Trophoblast cell (in vitro differentiated cells and primary cell): ENCODE data around the gene SAMD4B.

Experiments
- DNase-seq, 2 donors: peaks; one replicate each; pipeline ENCODE4 v3.0.0-alpha.2; 2016
- H2AFZ ChIP-seq: 2 replicates; pipeline ENCODE4 v1.6.1; 2013; ENCODE audit warnings: low read length, moderate library complexity, mild to moderate bottlenecking; ENCODE audit not compliant: insufficient read depth, poor library complexity
- H2AK5ac ChIP-seq: 2 replicates; pipeline ENCODE4 v1.6.1; 2013; ENCODE audit warnings: mild to moderate bottlenecking, low read length
- H2BK120ac ChIP-seq: 2 replicates; pipeline ENCODE4 v1.6.1; 2013; ENCODE audit warnings: low read length, mild to moderate bottlenecking, moderate library complexity; ENCODE audit not compliant: insufficient read depth, poor library complexity
- H2BK12ac ChIP-seq: 2 replicates; pipeline ENCODE4 v1.6.1; 2013; ENCODE audit warnings: mild to moderate bottlenecking, low read length, moderate library complexity
- H2BK5ac ChIP-seq: 2 replicates; pipeline ENCODE4 v1.6.1; 2013; ENCODE audit warnings: low read length, low read depth, moderate library complexity, mild to moderate bottlenecking; ENCODE audit not compliant: poor library complexity
- H3K14ac ChIP-seq: 2 replicates; pipeline ENCODE4 v1.6.1; 2013; ENCODE audit warnings: mild to moderate bottlenecking, low read length
- H3K18ac ChIP-seq: 2 replicates; pipeline ENCODE4 v1.6.1; 2013; ENCODE audit warnings: mild to moderate bottlenecking, low read length
- H3K23ac ChIP-seq: 2 replicates; pipeline ENCODE4 v1.6.1; 2013; ENCODE audit warnings: low read length
- H3K27ac ChIP-seq: 2 replicates; pipeline ENCODE4 v1.5.1; 2013; ENCODE audit warnings: low read depth, mild to moderate bottlenecking, inconsistent platforms, low read length, moderate library complexity
- H3K27me3 ChIP-seq: 2 replicates; pipeline ENCODE4 v1.6.1; 2013; ENCODE audit warnings: inconsistent platforms, mild to moderate bottlenecking, low read length, moderate library complexity; ENCODE audit not compliant: insufficient read depth
- H3K36me3 ChIP-seq, 2 experiments: 1 replicate in 1 of 2; 2 replicates in 1 of 2; pipeline ENCODE4 v1.6.1; 2013; ENCODE audit warnings: low read length in 2 of 2, mild to moderate bottlenecking in 2 of 2, moderate library complexity in 1 of 2; ENCODE audit not compliant: insufficient read depth in 2 of 2, control insufficient read depth in 1 of 2
- H3K4ac ChIP-seq: 2 replicates; pipeline ENCODE4 v1.6.1; 2013; ENCODE audit warnings: low read depth, mild to moderate bottlenecking, low read length, moderate library complexity
- H3K4me1 ChIP-seq, 2 experiments: 1 replicate in 1 of 2; 2 replicates in 1 of 2; pipeline ENCODE4 v1.6.1; 2013; ENCODE audit warnings: low read length in 2 of 2, mild to moderate bottlenecking in 2 of 2, moderate library complexity in 1 of 2; ENCODE audit not compliant: insufficient read depth in 2 of 2, control insufficient read depth in 1 of 2
- H3K4me2 ChIP-seq: 2 replicates; pipeline ENCODE4 v1.6.1; 2013; ENCODE audit warnings: inconsistent platforms, mild to moderate bottlenecking, low read length, moderate library complexity
- H3K4me3 ChIP-seq: 2 replicates; pipeline ENCODE4 v1.5.1; 2013; ENCODE audit warnings: mild to moderate bottlenecking, low read depth, low read length, inconsistent platforms
- H3K79me1 ChIP-seq: one replicate; pipeline ENCODE4 v1.6.1; 2013; ENCODE audit warnings: low read length
- H3K79me2 ChIP-seq: 2 replicates; pipeline ENCODE4 v1.6.1; 2013; ENCODE audit warnings: low read length, mild to moderate bottlenecking; ENCODE audit not compliant: control insufficient read depth, insufficient read depth, poor library complexity
- H3K9ac ChIP-seq: 2 replicates; pipeline ENCODE4 v1.6.1; 2013; ENCODE audit warnings: mild to moderate bottlenecking, low read length
- H3K9me3 ChIP-seq: 2 replicates; pipeline ENCODE4 v1.6.1; 2013; ENCODE audit warnings: low read depth, mild to moderate bottlenecking, control low read depth, inconsistent platforms, low read length; ENCODE audit not compliant: insufficient read depth
- H4K12ac ChIP-seq: 2 replicates; pipeline ENCODE4 v1.6.1; 2013; ENCODE audit warnings: low read depth, mild to moderate bottlenecking, low read length, moderate library complexity
- H4K8ac ChIP-seq: 2 replicates; pipeline ENCODE4 v1.6.1; 2013; ENCODE audit warnings: low read depth, mild to moderate bottlenecking, low read length, moderate library complexity
- H4K91ac ChIP-seq: one replicate; pipeline ENCODE4 v1.6.1; 2013; ENCODE audit warnings: low read depth, mild to moderate bottlenecking, low read length, moderate library complexity
- WGBS: extraction: QIAGEN DNeasy Blood & Tissue Kit; methylation state at CpG from one replicate; pipeline ENCODE4 v1.1.7; 2013; ENCODE audit warnings: missing lambda C conversion rate; ENCODE audit not compliant: insufficient read length, insufficient coverage; ENCODE audit errors: extremely low coverage; 5-methylcytosine and 5-hydroxymethylcytosine counted together

The SAMD4B gene

DNA sequence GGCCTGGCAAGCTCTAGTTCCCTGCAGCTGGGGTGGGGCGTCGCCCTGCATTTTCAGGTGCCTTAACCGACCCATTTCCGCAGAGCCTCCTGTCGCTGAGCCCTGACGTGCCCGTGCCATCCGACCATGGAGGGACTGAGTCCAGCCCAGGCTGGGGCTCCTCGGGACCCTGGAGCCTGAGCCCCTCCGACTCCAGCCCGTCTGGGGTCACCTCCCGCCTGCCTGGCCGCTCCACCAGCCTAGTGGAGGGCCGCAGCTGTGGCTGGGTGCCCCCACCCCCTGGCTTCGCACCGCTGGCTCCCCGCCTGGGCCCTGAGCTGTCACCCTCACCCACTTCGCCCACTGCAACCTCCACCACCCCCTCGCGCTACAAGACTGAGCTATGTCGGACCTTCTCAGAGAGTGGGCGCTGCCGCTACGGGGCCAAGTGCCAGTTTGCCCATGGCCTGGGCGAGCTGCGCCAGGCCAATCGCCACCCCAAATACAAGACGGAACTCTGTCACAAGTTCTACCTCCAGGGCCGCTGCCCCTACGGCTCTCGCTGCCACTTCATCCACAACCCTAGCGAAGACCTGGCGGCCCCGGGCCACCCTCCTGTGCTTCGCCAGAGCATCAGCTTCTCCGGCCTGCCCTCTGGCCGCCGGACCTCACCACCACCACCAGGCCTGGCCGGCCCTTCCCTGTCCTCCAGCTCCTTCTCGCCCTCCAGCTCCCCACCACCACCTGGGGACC lies 65.6 kb downstream of the SAMD4B start:
- no CpG with 5 or more reads among the region's 40 CpGs for WGBS
- Histone ChIP-seq H3K36me3 (peaks cover 12 to 13% of the 10 kb centered on the region in 2 experiments), H2AFZ (peak overlapping the region; percentile 19), H2AK5ac (peak overlapping the region; percentile 95), H3K9me3 (no peaks in the 10 kb centered on the region), H3K27me3 (no peaks in the 10 kb centered on the region), H3K4me2 (peak overlapping the region; percentile 81), H4K12ac (peak overlapping the region; percentile 58), H3K18ac (peak overlapping the region; percentile 25), H2BK120ac (peak overlapping the region; percentile 28), H3K4me3 (peak overlapping the region; percentile 96), H4K91ac (peak overlapping the region; percentile 93), H2BK12ac (peak overlapping the region; percentile 25), H3K79me1 (peaks cover 44% of the 10 kb centered on the region), H3K9ac (peak overlapping the region; percentile 97), H3K4ac (peak overlapping the region; percentile 100), H3K27ac (peak overlapping the region; percentile 94), H3K14ac (peak overlapping the region; percentile 50), H3K79me2 (peaks cover 36% of the 10 kb centered on the region), H3K4me1 (peaks cover 24 to 40% of the 10 kb centered on the region in 2 experiments), H4K8ac (peak overlapping the region; percentile 43), H2BK5ac (peak overlapping the region; percentile 90), H3K23ac (no peak overlapping the region)
- peak in 1 of 2 donors; percentile 38 for DNase-seq

DNA sequence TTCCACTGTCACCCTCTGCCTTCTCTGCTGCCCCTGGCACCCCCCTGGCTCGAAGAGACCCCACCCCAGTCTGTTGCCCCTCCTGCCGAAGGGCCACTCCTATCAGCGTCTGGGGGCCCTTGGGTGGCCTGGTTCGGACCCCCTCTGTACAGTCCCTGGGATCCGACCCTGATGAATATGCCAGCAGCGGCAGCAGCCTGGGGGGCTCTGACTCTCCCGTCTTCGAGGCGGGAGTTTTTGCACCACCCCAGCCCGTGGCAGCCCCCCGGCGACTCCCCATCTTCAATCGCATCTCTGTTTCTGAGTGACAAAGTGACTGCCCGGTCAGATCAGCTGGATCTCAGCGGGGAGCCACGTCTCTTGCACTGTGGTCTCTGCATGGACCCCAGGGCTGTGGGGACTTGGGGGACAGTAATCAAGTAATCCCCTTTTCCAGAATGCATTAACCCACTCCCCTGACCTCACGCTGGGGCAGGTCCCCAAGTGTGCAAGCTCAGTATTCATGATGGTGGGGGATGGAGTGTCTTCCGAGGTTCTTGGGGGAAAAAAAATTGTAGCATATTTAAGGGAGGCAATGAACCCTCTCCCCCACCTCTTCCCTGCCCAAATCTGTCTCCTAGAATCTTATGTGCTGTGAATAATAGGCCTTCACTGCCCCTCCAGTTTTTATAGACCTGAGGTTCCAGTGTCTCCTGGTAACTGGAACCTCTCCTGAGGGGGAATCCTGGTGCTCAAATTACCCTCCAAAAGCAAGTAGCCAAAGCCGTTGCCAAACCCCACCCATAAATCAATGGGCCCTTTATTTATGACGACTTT lies 66.4 kb downstream of the SAMD4B start:
- peaks cover 38% of the 10 kb centered on the region for H3K79me2 ChIP-seq
- H4K8ac ChIP-seq: peak overlapping the region; percentile 11
- H2BK120ac ChIP-seq: no peak overlapping the region
- no peaks in the 10 kb centered on the region for H3K27me3 ChIP-seq
- H3K18ac ChIP-seq: peak overlapping the region; percentile 20
- peak overlapping the region; percentile 29 for H3K27ac ChIP-seq
- peaks cover 42% of the 10 kb centered on the region for H3K79me1 ChIP-seq
- peaks cover 12 to 13% of the 10 kb centered on the region in 2 experiments for H3K36me3 ChIP-seq
- H3K4me3 ChIP-seq: peak overlapping the region; percentile 96
- DNase-seq: peak in 1 of 2 donors; percentile 48
- H3K23ac ChIP-seq: no peak overlapping the region
- H3K4me1 ChIP-seq: peaks cover 20 to 34% of the 10 kb centered on the region in 2 experiments
- H3K9ac ChIP-seq: peak overlapping the region; percentile 37
- peak overlapping the region; percentile 81 for H3K4me2 ChIP-seq
- peak overlapping the region; percentile 23 for H2BK12ac ChIP-seq
- H3K4ac ChIP-seq: peak overlapping the region; percentile 100
- H4K12ac ChIP-seq: no peak overlapping the region
- H3K9me3 ChIP-seq: no peaks in the 10 kb centered on the region
- no CpG with 5 or more reads among the region's 20 CpGs for WGBS
- peak overlapping the region; percentile 45 for H4K91ac ChIP-seq
- peak overlapping the region; percentile 24 for H2AK5ac ChIP-seq
- H2BK5ac ChIP-seq: peak overlapping the region; percentile 47
- no peak overlapping the region for H2AFZ ChIP-seq
- H3K14ac ChIP-seq: peak overlapping the region; percentile 47

DNA sequence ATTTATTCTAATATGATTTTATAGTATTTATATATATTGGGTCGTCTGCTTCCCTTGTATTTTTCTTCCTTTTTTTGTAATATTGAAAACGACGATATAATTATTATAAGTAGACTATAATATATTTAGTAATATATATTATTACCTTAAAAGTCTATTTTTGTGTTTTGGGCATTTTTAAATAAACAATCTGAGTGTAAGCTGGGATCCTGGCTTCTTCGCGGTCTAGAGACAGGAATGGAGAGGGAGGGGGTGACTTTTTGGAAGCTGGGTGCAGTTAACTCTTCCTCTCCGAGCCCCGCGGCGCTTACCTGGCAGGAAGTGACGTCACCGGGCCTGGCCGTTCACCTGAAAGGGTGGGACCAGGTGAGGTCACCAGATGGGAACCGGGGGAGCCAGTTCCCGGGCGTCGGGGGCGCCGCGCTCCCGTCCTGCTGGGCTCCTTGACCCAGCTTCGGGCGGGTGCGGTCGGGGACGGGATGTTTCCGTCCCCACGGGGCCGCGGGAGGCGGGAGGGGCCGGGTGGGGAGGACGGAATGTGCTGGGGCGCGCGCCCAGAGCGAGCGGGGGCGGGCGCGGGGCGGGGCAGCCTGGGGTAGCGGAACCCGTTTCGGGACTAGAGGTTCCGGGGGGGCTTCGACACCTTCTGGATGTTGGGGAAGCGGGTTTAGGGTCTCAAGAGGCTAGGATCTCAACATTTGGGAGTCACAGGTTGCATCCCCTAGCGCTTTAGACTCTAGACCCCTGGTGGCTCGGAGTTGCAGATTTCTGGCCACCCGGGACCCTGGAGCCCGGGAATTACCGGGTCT lies 67.2 kb downstream of the SAMD4B start:
- peaks cover 44% of the 10 kb centered on the region for H3K79me2 ChIP-seq
- peak overlapping the region; percentile 65 for H3K4me3 ChIP-seq
- H3K79me1 ChIP-seq: peaks cover 42% of the 10 kb centered on the region
- peak overlapping the region; percentile 91 for H3K9ac ChIP-seq
- no CpG with 5 or more reads among the region's 52 CpGs for WGBS
- H3K18ac ChIP-seq: peak overlapping the region; percentile 64
- peak overlapping the region; percentile 93 for H4K8ac ChIP-seq
- peak overlapping the region; percentile 96 for H2BK120ac ChIP-seq
- H4K91ac ChIP-seq: peak overlapping the region; percentile 97
- no peaks in the 10 kb centered on the region for H3K27me3 ChIP-seq
- peaks cover 12 to 13% of the 10 kb centered on the region in 2 experiments for H3K36me3 ChIP-seq
- peak overlapping the region; percentile 83 for H4K12ac ChIP-seq
- H3K27ac ChIP-seq: peak overlapping the region; percentile 98
- H2AFZ ChIP-seq: peak overlapping the region; percentile 20
- H3K4ac ChIP-seq: peak overlapping the region; percentile 28
- no peak overlapping the region for H3K23ac ChIP-seq
- H3K9me3 ChIP-seq: no peaks in the 10 kb centered on the region
- peak overlapping the region; percentile 91 for H2AK5ac ChIP-seq
- H3K4me1 ChIP-seq: peaks cover 23 to 31% of the 10 kb centered on the region in 2 experiments
- peak overlapping the region; percentile 92 for H2BK5ac ChIP-seq
- peak overlapping the region; percentile 95 for H3K14ac ChIP-seq
- H3K4me2 ChIP-seq: peak overlapping the region; percentile 93
- H2BK12ac ChIP-seq: no peak overlapping the region
- peak; percentile 78 to 89 for DNase-seq
